BLaER1 (cell line): Measurements from ENCODE around the gene TCN1.

Source experiments
- H3K27ac ChIP-seq: shearing (Covaris generic); formaldehyde crosslinking; 2 replicates; pipeline ENCODE4 v1.8.1; 2022
- H3K27me3 ChIP-seq: shearing (Covaris generic); formaldehyde crosslinking; 2 replicates; pipeline ENCODE4 v1.8.1; 2022
- H3K36me3 ChIP-seq: shearing (Covaris generic); formaldehyde crosslinking; 2 replicates; pipeline ENCODE4 v1.8.1; 2022
- H3K4me1 ChIP-seq: shearing (Covaris generic); formaldehyde crosslinking; 2 replicates; pipeline ENCODE4 v1.8.1; 2022
- H3K4me2 ChIP-seq: shearing (Covaris generic); formaldehyde crosslinking; 2 replicates; pipeline ENCODE4 v1.8.1; 2022
- H3K4me3 ChIP-seq: shearing (Covaris generic); formaldehyde crosslinking; 2 replicates; pipeline ENCODE4 v1.8.1; 2022
- H3K9ac ChIP-seq: shearing (Covaris generic); formaldehyde crosslinking; 2 replicates; pipeline ENCODE4 v1.8.1; 2022
- H3K9me3 ChIP-seq: shearing (Covaris generic); formaldehyde crosslinking; 2 replicates; pipeline ENCODE4 v1.8.1; 2022
- H4K20me1 ChIP-seq: shearing (Covaris generic); formaldehyde crosslinking; 2 replicates; pipeline ENCODE4 v1.8.1; 2022
- Cebpa-rat ChIP-seq: shearing (Covaris generic); IDR thresholded peaks from 2 replicates; pipeline ENCODE4 v1.8.1; 2022

Gene TCN1

DNA sequence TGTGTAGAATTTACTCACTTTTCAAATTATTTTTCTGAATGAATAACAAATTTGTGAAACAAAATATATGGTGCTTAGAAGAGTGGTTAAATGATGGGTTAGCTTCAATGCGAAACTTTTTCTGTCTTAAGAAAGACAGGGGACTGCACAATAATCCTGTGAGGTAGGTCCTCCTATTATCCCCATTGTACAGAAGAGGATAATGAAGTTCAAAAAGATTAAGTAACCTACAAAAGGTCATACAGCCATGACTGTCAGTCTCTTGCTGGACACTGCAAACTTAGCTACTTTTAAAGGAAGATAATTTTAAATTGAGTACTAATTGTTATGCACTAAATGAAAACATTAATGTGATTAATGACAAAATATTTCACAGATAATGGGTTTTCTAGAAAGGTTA is 17.3 kb upstream of the TCN1 start:
- no peak for TF ChIP-seq Cebpa-rat

DNA sequence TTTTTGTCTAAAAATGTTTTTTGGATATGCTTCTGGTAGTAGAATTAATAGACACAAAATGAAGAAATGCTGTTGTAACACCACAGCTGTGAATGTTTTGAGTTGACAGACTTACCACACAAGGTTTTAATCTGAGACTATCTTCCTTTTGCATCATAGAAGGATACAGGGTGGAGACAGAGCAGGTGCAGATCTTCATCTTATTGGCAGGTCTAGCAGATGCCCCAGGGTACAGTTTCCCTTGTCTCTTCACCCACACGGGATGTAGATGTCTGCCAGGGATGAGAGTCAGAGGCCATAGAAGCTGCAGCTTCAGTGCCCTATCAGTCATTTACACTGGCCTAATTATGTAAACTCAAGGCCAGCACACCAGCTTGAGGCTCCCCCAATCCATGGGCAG is 13.3 kb upstream of the TCN1 start:
- Histone ChIP-seq H3K9ac (no peak overlapping the region), H3K4me3 (no peak overlapping the region), H4K20me1 (no peaks in the 10 kb centered on the region), H3K36me3 (no peaks in the 10 kb centered on the region), H3K27me3 (no peaks in the 10 kb centered on the region), H3K4me2 (no peak overlapping the region), H3K27ac (no peak overlapping the region), H3K9me3 (no peaks in the 10 kb centered on the region), H3K4me1 (no peaks in the 10 kb centered on the region)
- TF ChIP-seq Cebpa-rat = no peak

More for the DNA sequence above, 17.3 kb upstream of the TCN1 start:
- Histone ChIP-seq H3K4me1 (no peaks in the 10 kb centered on the region), H3K4me2 (no peak overlapping the region), H3K36me3 (no peaks in the 10 kb centered on the region), H4K20me1 (no peaks in the 10 kb centered on the region), H3K27ac (no peak overlapping the region), H3K9me3 (peaks cover 19% of the 10 kb centered on the region), H3K27me3 (no peaks in the 10 kb centered on the region), H3K4me3 (no peak overlapping the region), H3K9ac (no peak overlapping the region)

DNA sequence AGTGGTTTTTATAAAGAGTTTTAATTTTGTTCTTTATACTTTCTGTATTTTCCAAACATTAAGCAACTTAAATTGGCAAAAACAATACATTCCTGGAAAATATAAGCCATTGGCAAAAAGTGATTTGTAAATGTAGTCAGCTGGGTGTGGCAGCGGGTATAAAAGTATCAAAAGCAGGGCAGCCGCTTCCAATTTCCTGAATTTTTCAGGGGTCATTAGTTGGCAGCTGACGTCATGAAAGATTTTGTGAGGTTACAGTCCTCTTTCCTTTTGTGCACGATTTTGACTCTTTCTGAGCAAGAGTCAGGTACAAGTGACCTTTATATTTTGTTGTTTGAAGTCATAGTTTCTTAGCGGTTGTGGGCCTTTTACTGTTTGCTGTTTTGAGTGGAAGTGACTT is 12.3 kb upstream of the TCN1 start, which contains the start of gene OOSP3:
Gene OOSP3, plus strand, starts transcription at position 208 of the 400 bp plus-strand sequence. Its CDS starts 27 bp downstream, at position 235.
- Histone ChIP-seq H3K9me3 (no peaks in the 10 kb centered on the region), H4K20me1 (no peaks in the 10 kb centered on the region), H3K36me3 (no peaks in the 10 kb centered on the region), H3K4me2 (no peak within 1 kb of the TSS), H3K4me1 (no peaks in the 10 kb centered on the region), H3K9ac (no peak within 1 kb of the TSS), H3K4me3 (no peak within 1 kb of the TSS), H3K27me3 (no peaks in the 10 kb centered on the region), H3K27ac (no peak within 1 kb of the TSS)
- no peak for TF ChIP-seq Cebpa-rat

DNA sequence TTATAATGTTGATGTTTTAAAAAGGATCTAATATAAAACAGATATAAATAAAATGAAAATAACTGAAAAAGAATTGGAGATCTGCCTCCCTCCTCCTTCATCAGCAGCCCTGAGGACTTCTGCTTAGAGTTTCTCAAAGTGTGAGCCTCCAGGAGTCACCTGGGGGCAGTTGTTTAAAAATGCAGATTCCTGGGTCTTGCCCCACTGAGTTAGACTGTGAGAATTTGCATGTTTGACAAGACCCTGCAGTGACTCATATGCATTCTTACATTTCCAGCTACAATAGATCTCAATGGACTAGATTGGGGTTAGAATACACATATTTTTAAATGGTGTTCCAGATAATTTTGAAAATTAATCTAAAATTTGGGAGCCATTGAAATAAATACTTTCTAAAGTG is 11.5 kb upstream of the TCN1 start:
- Histone ChIP-seq H3K9ac (no peak overlapping the region), H3K27me3 (no peaks in the 10 kb centered on the region), H4K20me1 (no peaks in the 10 kb centered on the region), H3K36me3 (no peaks in the 10 kb centered on the region), H3K4me3 (no peak overlapping the region), H3K4me1 (no peaks in the 10 kb centered on the region), H3K27ac (no peak overlapping the region), H3K9me3 (no peaks in the 10 kb centered on the region), H3K4me2 (no peak overlapping the region)
- TF ChIP-seq Cebpa-rat = no peak

DNA sequence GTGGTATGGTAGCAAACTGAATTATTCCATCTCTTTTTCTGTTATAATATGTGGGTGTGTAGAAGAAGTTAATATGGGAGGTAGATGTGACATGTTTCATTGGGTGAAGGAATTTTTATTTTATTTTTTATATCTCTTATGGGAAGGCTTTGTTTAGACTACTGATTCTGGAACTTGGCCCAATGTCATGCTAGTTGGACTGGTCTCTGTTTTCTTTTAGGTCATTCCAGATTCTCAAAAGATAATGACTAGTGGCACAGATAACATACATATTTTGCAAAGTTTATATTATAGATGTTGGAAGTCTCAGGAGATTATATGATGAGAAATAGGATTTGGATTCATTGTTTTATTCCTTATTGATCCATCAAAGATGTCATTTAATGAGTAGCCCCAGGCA is 11.0 kb upstream of the TCN1 start:
- Histone ChIP-seq H3K4me2 (no peak overlapping the region), H3K36me3 (no peaks in the 10 kb centered on the region)

DNA sequence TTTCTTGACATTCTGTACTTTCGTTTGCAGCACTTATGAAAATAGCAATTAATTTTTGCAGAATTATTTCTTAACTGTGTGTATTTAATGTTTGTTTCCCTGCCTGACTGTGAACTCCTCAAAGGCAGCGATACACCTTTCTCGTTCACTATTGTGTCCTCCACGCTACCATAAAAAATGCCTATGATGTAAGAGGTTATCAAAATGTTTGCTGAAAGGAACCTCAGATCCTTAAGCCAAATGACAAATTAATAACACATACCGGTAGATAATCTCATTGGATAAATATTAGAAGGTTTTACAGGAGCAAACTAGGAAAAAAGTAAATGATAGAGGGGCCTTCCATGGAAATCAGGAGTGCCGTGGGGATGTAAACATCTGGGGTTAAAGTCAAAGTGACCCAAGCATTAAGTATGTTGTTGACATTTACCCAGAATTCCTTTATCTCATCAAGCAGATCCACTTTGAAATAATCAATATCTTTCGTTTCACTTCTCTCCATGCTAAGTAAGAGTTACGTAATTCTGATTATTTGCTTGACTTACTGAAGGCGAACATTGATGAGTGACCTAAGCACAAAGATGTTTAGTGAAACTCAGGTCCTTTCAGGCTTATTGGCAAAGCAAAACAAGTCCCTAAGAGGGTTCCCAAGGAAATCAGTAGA is 9.7 kb upstream of the TCN1 start:
- Histone ChIP-seq H4K20me1 (no peaks in the 10 kb centered on the region), H3K36me3 (no peaks in the 10 kb centered on the region), H3K4me2 (no peak overlapping the region), H3K9me3 (no peaks in the 10 kb centered on the region), H3K27me3 (no peaks in the 10 kb centered on the region), H3K9ac (no peak overlapping the region), H3K4me3 (no peak overlapping the region), H3K27ac (no peak overlapping the region), H3K4me1 (no peaks in the 10 kb centered on the region)
- TF ChIP-seq Cebpa-rat = no peak

More for the DNA sequence above, 11.0 kb upstream of the TCN1 start:
- Histone ChIP-seq H3K27me3 (no peaks in the 10 kb centered on the region), H3K9me3 (no peaks in the 10 kb centered on the region), H3K9ac (no peak overlapping the region), H4K20me1 (no peaks in the 10 kb centered on the region), H3K4me3 (no peak overlapping the region), H3K27ac (no peak overlapping the region), H3K4me1 (no peaks in the 10 kb centered on the region)
- TF ChIP-seq Cebpa-rat = no peak

DNA sequence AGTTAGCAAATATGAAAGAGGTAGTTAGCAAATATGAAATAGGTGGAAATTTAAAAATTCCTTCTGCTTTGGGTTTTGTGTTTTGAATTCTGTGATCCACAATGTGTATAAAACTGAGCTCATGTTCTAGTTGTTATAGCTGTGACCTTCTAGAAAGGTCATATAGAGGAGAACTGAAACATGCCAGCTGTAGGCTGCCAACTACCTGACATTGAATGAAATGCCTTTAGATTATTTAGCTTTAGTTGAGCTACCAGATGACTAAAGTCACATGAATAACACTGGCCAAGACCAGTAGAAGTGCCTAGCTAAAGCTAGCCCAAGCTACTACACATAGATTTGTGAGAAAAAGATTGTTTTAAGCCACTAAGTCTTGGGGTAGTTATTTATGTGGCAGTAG is 5.8 kb upstream of the TCN1 start:
- Histone ChIP-seq H3K4me1 (no peaks in the 10 kb centered on the region), H3K4me3 (no peak overlapping the region), H3K36me3 (no peaks in the 10 kb centered on the region), H3K27ac (no peak overlapping the region), H4K20me1 (no peaks in the 10 kb centered on the region), H3K9me3 (no peaks in the 10 kb centered on the region), H3K27me3 (no peaks in the 10 kb centered on the region), H3K4me2 (no peak overlapping the region), H3K9ac (no peak overlapping the region)
- TF ChIP-seq Cebpa-rat = no peak

DNA sequence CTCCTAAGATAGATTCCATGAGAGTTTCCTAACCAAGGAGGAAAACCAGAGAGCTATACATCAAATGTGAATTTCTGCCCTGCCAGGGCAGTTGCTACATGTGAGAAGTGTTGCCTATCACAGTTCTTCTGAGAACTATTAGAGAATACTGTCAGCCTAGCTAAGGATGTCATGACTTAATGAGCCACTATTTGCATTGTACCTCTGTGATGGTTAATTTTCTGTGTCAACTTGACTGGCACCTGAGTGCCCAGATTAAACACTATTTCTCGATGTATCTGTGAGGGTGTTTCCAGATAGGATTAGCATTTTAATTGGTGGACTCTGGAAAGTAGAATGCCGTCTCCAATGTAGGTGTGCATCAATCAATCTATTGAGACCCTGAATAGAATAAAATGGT is 1.7 kb upstream of the TCN1 start:
- H3K4me1 ChIP-seq = no peaks in the 10 kb centered on the region
- no peak overlapping the region for H3K4me2 ChIP-seq
- no peak overlapping the region for H3K4me3 ChIP-seq
- no peaks in the 10 kb centered on the region for H3K36me3 ChIP-seq
- no peaks in the 10 kb centered on the region for H3K9me3 ChIP-seq
- H3K27ac ChIP-seq = no peak overlapping the region
- no peaks in the 10 kb centered on the region for H4K20me1 ChIP-seq
- TF ChIP-seq Cebpa-rat = no peak
- H3K27me3 ChIP-seq = no peaks in the 10 kb centered on the region
- no peak overlapping the region for H3K9ac ChIP-seq

DNA sequence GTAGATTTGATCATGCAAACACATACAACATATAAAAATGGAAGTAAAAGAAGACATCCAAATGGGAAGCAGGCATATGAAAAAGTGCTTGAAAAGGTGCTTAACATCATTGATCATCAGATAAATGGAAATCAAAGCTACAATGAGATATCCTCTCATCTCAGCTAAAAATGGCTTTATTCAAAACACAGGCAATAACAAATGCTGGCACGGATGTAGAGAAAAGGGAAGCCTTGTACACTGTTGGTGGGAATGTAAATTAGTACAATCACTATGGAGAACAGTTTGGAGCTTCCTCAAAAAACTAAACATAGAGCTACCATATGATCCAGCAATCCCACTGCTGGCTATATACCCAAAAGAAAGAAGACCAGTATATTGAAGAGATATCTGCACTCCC is 549 bp upstream of the TCN1 start:
- Histone ChIP-seq H3K9me3 (no peaks in the 10 kb centered on the region), H3K27me3 (no peaks in the 10 kb centered on the region), H3K4me3 (no peak overlapping the region), H3K36me3 (no peaks in the 10 kb centered on the region), H3K4me2 (no peak overlapping the region), H3K9ac (no peak overlapping the region), H3K27ac (no peak overlapping the region), H3K4me1 (no peaks in the 10 kb centered on the region), H4K20me1 (no peaks in the 10 kb centered on the region)
- no peak for TF ChIP-seq Cebpa-rat

DNA sequence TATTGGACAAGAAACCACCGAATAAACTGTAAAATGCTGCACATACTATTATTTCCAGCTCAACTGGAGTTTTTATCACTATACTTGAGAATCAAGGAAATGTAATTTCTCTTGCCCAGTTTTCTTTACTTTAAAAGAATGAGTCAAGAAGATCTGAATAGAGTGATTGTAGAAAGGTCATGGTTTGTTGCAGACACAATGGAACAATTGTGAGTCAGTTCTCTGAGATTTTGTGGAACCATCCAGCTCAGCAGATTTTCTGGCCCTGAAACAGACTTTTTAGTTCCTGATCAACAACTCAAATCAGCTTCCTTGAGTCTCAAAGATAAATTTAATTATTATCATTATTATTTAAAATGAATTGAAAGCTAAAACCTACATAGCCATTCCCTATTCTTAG is 1.3 kb downstream of the TCN1 start:
- Histone ChIP-seq H3K27ac (no peak overlapping the region), H3K27me3 (no peaks in the 10 kb centered on the region), H3K4me2 (no peak overlapping the region), H3K4me1 (no peaks in the 10 kb centered on the region), H3K4me3 (no peak overlapping the region), H3K9ac (no peak overlapping the region), H4K20me1 (no peaks in the 10 kb centered on the region), H3K36me3 (no peaks in the 10 kb centered on the region), H3K9me3 (no peaks in the 10 kb centered on the region)
- TF ChIP-seq Cebpa-rat = no peak

DNA sequence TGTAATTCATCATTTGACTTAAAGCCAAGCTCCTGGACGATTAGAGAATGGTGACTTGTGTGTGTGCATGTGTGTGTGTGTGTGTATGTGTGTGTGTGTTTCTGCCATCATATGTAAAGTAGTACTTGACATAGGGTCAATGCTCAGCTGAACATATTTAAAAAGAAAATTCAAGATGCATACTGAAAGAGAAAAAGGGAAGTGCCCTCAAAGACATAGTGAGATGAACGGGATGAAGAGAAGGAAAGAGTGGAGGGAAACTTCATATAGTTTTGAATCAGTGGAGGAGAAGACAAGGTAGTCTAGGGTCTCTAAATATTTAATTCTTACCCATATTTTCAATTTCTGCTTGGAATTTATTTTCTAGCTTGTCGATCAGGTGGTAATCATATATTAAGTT is 4.0 kb downstream of the TCN1 start:
- no peak overlapping the region for H3K4me2 ChIP-seq
- no peak for TF ChIP-seq Cebpa-rat
- no peaks in the 10 kb centered on the region for H3K27me3 ChIP-seq
- H3K4me3 ChIP-seq = no peak overlapping the region
- no peak overlapping the region for H3K9ac ChIP-seq
- no peak overlapping the region for H3K27ac ChIP-seq
- no peaks in the 10 kb centered on the region for H3K9me3 ChIP-seq
- H3K36me3 ChIP-seq = no peaks in the 10 kb centered on the region
- no peaks in the 10 kb centered on the region for H4K20me1 ChIP-seq
- H3K4me1 ChIP-seq = no peaks in the 10 kb centered on the region
